Tibial nerve (tissue), 4 donors: ENCODE measurements around the gene GNG12. TPM values are rescaled to one million over a fixed set of nuclear protein-coding genes. Genes with fewer than 3 reads are reported as not detected.

Experiments used
- DNase-seq, 2 donors: peaks; one replicate each; pipeline ENCODE4 v3.0.0-alpha.2; 2019; ENCODE audit warnings: low spot score in 2 of 2
- H3K27ac ChIP-seq, 4 donors: fragments of 200-600 bp; sonication (generic) in 3 of 4; one replicate each; pipeline ENCODE4 v1.5.1; 2017 to 2019; ENCODE audit warnings: mild to moderate bottlenecking in 1 of 4
- H3K27me3 ChIP-seq, 2 donors: fragments of 200-600 bp; sonication (generic) in 1 of 2; one replicate each; pipeline versions ENCODE4 v1.5.1 to v1.6.0; 2017 to 2019
- H3K36me3 ChIP-seq, 3 donors: fragments of 200-600 bp; sonication (generic); one replicate each; pipeline ENCODE4 v1.5.1; 2018 to 2019
- H3K4me1 ChIP-seq, 4 donors: fragments of 200-600 bp; sonication (generic) in 3 of 4; one replicate each; pipeline ENCODE4 v1.5.1; 2017 to 2019
- H3K4me3 ChIP-seq, 4 donors: fragments of 200-600 bp; sonication (generic) in 3 of 4; one replicate each; pipeline ENCODE4 v1.5.1; 2017 to 2019; ENCODE audit warnings: mild to moderate bottlenecking in 1 of 4, moderate library complexity in 1 of 4
- H3K9me3 ChIP-seq, 4 donors: fragments of 200-600 bp; sonication (generic) in 3 of 4; one replicate each; pipeline ENCODE4 v1.5.1; 2017 to 2019
- CTCF ChIP-seq, 5 experiments: fragments of 200-600 bp in 3 of 5; fragments of 450-650 bp in 2 of 5; sonication (generic) in 3 of 5; IDR thresholded peaks; one replicate each; pipeline ENCODE4 v1.5.1; 2016 to 2019; ENCODE audit warnings: antibody characterized with exemption in 5 of 5, mild to moderate bottlenecking in 3 of 5, moderate library complexity in 2 of 5
- EP300 ChIP-seq, 2 donors: sonication (generic); formaldehyde crosslinking; IDR thresholded peaks; one replicate each; pipeline ENCODE4 v1.6.1; 2017; ENCODE audit warnings: antibody characterized with exemption in 2 of 2, mild to moderate bottlenecking in 1 of 2
- POLR2A ChIP-seq, 2 donors: fragments of 450-650 bp; IDR thresholded peaks; one replicate each; pipeline ENCODE4 v1.6.1; 2017; ENCODE audit warnings: antibody characterized with exemption in 2 of 2, mild to moderate bottlenecking in 2 of 2, moderate library complexity in 2 of 2
- WGBS, 2 donors: methylation state at CpG; one replicate each; pipeline ENCODE4 v1.1.5; 2018; 5-methylcytosine and 5-hydroxymethylcytosine counted together
- total RNA-seq, 4 donors: library from RNA; depleted of rRNA; stranded (reverse); fragments of >200 nt; gene quantifications; one replicate each; pipeline ENCODE4 v1.1.0, GENCODE V29; 2016

GNG12 gene
- total RNA-seq, 4 donors from 2014 or later = 55.9 to 71.8 (median 68.4) TPM

- peak overlapping the region in 3 of 4 donors; percentile 10 to 33 (median 24) for H3K4me3 ChIP-seq
- no peaks in the 10 kb centered on the region for H3K27me3 ChIP-seq
- H3K27ac ChIP-seq = peak overlapping the region in 3 of 4 donors; percentile 29 to 68 (median 65)
- DNase-seq = peak in 1 of 2 donors; percentile 34
- WGBS, 2 donors = 15 to 18% methylated on average over 17 of the region's 17 CpGs
- peaks cover 0 to 22% (median 10%) of the 10 kb centered on the region in 4 donors for H3K4me1 ChIP-seq
- H3K36me3 ChIP-seq = peaks cover 0 to 4% (median 0%) of the 10 kb centered on the region in 3 donors
- H3K9me3 ChIP-seq = no peaks in the 10 kb centered on the region
- TF ChIP-seq EP300 (IDR thresholded peaks at IDR 0.05) (no peak), CTCF (IDR thresholded peaks at IDR 0.05) (peak; percentile 74 to 87 (median 77))
Measured at GRCh38 chr1:67766141-67766978, 66.9 kb downstream of the GNG12 start.

GRCh38 chr1:67764633-67765032 is 68.6 kb downstream of the GNG12 start:
- no peaks in the 10 kb centered on the region for H3K36me3 ChIP-seq
- H3K4me1 ChIP-seq = peaks cover 0 to 39% (median 14%) of the 10 kb centered on the region in 4 donors
- DNase-seq = no peak
- no peak overlapping the region for H3K27ac ChIP-seq
- whole genome bisulfite sequencing, 2 donors = 81 to 87% methylated on average over 4 of the region's 4 CpGs
- no peaks in the 10 kb centered on the region for H3K9me3 ChIP-seq
- no peak overlapping the region for H3K4me3 ChIP-seq
- TF ChIP-seq POLR2A (IDR thresholded peaks at IDR 0.05) = no peak
- no peak for TF ChIP-seq CTCF (IDR thresholded peaks at IDR 0.05)
- TF ChIP-seq EP300 (IDR thresholded peaks at IDR 0.05) = no peak
- no peaks in the 10 kb centered on the region for H3K27me3 ChIP-seq

- no peaks in the 10 kb centered on the region for H3K9me3 ChIP-seq
- H3K4me1 ChIP-seq = peaks cover 0 to 48% (median 15%) of the 10 kb centered on the region in 4 donors
- H3K27me3 ChIP-seq = no peaks in the 10 kb centered on the region
- WGBS, 2 donors = 57 to 91% methylated on average over 3 to 4 of the region's 4 CpGs
- no peak overlapping the region for H3K27ac ChIP-seq
- TF ChIP-seq EP300 (IDR thresholded peaks at IDR 0.05) (no peak), POLR2A (IDR thresholded peaks at IDR 0.05) (no peak), CTCF (IDR thresholded peaks at IDR 0.05) (no peak)
- no peak for DNase-seq
- no peaks in the 10 kb centered on the region for H3K36me3 ChIP-seq
- H3K4me3 ChIP-seq = no peak overlapping the region
Measured at GRCh38 chr1:67761730-67762129, 71.5 kb downstream of the GNG12 start.

GRCh38 chr1:67761091-67761490 is 72.2 kb downstream of the GNG12 start:
- no peaks in the 10 kb centered on the region for H3K36me3 ChIP-seq
- peak overlapping the region in 1 of 4 donors; percentile 30 for H3K27ac ChIP-seq
- DNase-seq = no peak

More at GRCh38 chr1:67761091-67761490, 72.2 kb downstream of the GNG12 start:
- Histone ChIP-seq H3K4me3 (no peak overlapping the region), H3K4me1 (peaks cover 0 to 42% (median 11%) of the 10 kb centered on the region in 4 donors), H3K9me3 (no peaks in the 10 kb centered on the region), H3K27me3 (no peaks in the 10 kb centered on the region)
- TF ChIP-seq CTCF (IDR thresholded peaks at IDR 0.05) (no peak), EP300 (IDR thresholded peaks at IDR 0.05) (no peak), POLR2A (IDR thresholded peaks at IDR 0.05) (no peak)
- WGBS, 2 donors = 58 to 65% methylated on average over 2 of the region's 2 CpGs
